Limb (tissue), 2 donors: ENCODE measurements around the gene MFGE8.
A peak's percentile ranks its signal among the peaks of the same experiment; 100 is the strongest.

Experiments
- DNase-seq, 2 donors: peaks; one replicate each; pipeline ENCODE4 v3.0.0-alpha.2; 2016; ENCODE audit errors: extremely low spot score in 2 of 2

MFGE8 gene

GRCh38 chr15:88918738-88919137 lies 5.6 kb upstream of the MFGE8 start:
- DNase-seq, result no peak

- DNase-seq, result no peak
Measured at GRCh38 chr15:88917760-88918159, 4.6 kb upstream of the MFGE8 start.

- no peak for DNase-seq
Measured at GRCh38 chr15:88915354-88915753, 2.2 kb upstream of the MFGE8 start.

GRCh38 chr15:88913850-88914169 lies 631 bp upstream of the MFGE8 start:
- no peak for DNase-seq

GRCh38 chr15:88912500-88912921 lies 668 bp downstream of the MFGE8 start:
- DNase-seq, result peak in 1 of 2 donors; percentile 54

- DNase-seq, result no peak
Measured at GRCh38 chr15:88911766-88912118, 1.4 kb downstream of the MFGE8 start.

GRCh38 chr15:88909956-88910831 lies 3.0 kb downstream of the MFGE8 start:
- DNase-seq, result no peak

GRCh38 chr15:88908697-88909621 lies 4.2 kb downstream of the MFGE8 start:
- DNase-seq, result no peak

GRCh38 chr15:88908123-88908522 lies 5.1 kb downstream of the MFGE8 start:
- no peak for DNase-seq

GRCh38 chr15:88907111-88907510 lies 6.1 kb downstream of the MFGE8 start:
- DNase-seq, result no peak

GRCh38 chr15:88906551-88906950 lies 6.6 kb downstream of the MFGE8 start:
- no peak for DNase-seq

GRCh38 chr15:88906130-88906529 lies 7.0 kb downstream of the MFGE8 start:
- no peak for DNase-seq

GRCh38 chr15:88905576-88905975 lies 7.6 kb downstream of the MFGE8 start:
- no peak for DNase-seq

GRCh38 chr15:88904624-88905327 lies 8.4 kb downstream of the MFGE8 start:
- peak; percentile 80 to 87 for DNase-seq

- no peak for DNase-seq
Measured at GRCh38 chr15:88904257-88904623, 8.9 kb downstream of the MFGE8 start.

- DNase-seq, result no peak
Measured at GRCh38 chr15:88902846-88903245, 10.3 kb downstream of the MFGE8 start.

GRCh38 chr15:88902221-88902835 lies 10.9 kb downstream of the MFGE8 start:
- DNase-seq, result no peak

GRCh38 chr15:88901508-88902220 lies 11.5 kb downstream of the MFGE8 start:
- no peak for DNase-seq

- DNase-seq, result no peak
Measured at GRCh38 chr15:88900982-88901418, 12.2 kb downstream of the MFGE8 start.

GRCh38 chr15:88900309-88900981 lies 12.7 kb downstream of the MFGE8 start:
- no peak for DNase-seq
